ENCODE data around the gene TASL.
"Not testable (repeated sequence)": the region's sequence is repeated elsewhere in the genome, so short reads cannot be mapped to it uniquely, and the experiment has no call there.

Gene TASL

GRCh38 chrX:30580641-30581040, 3.1 kb upstream of the TASL start:
- DNase-seq (ENCODE audit: low read depth in 3 of 3, low spot score in 1 of 3), result no peak

GRCh38 chrX:30576881-30577280, 685 bp downstream of the TASL start:
- no peak for DNase-seq (ENCODE audit: low read depth in 3 of 3, low spot score in 1 of 3)

GRCh38 chrX:30573125-30573524, 4.4 kb downstream of the TASL start:
- DNase-seq (ENCODE audit: low read depth in 3 of 3, low spot score in 1 of 3), result no peak

GRCh38 chrX:30572678-30573077, 4.9 kb downstream of the TASL start:
- DNase-seq (ENCODE audit: low read depth in 3 of 3, low spot score in 1 of 3), result no peak

GRCh38 chrX:30572004-30572403, 5.6 kb downstream of the TASL start:
- no peak for DNase-seq (ENCODE audit: low read depth in 3 of 3, low spot score in 1 of 3)

GRCh38 chrX:30570505-30570904, 7.1 kb downstream of the TASL start:
- DNase-seq (ENCODE audit: low read depth in 3 of 3, low spot score in 1 of 3), result no peak

GRCh38 chrX:30568136-30568535, 9.4 kb downstream of the TASL start:
- DNase-seq (ENCODE audit: low read depth in 3 of 3, low spot score in 1 of 3), result no peak

- not testable (repeated sequence) for DNase-seq (ENCODE audit: low read depth in 3 of 3, low spot score in 1 of 3)
Observed at GRCh38 chrX:30563070-30563469, 14.5 kb downstream of the TASL start.

GRCh38 chrX:30561191-30561590, 16.4 kb downstream of the TASL start:
- DNase-seq (ENCODE audit: low read depth in 3 of 3, low spot score in 1 of 3), result no peak

- DNase-seq (ENCODE audit: low read depth in 3 of 3, low spot score in 1 of 3), result no peak
Observed at GRCh38 chrX:30538271-30538670, 39.3 kb downstream of the TASL start.

- no peak for DNase-seq (ENCODE audit: low read depth in 3 of 3, low spot score in 1 of 3)
Observed at GRCh38 chrX:30533835-30534234, 43.7 kb downstream of the TASL start.

GRCh38 chrX:30533266-30533665, 44.3 kb downstream of the TASL start:
- DNase-seq (ENCODE audit: low read depth in 3 of 3, low spot score in 1 of 3), result no peak

GRCh38 chrX:30530606-30531005, 47.0 kb downstream of the TASL start:
- DNase-seq (ENCODE audit: low read depth in 3 of 3, low spot score in 1 of 3), result no peak

- DNase-seq (ENCODE audit: low read depth in 3 of 3, low spot score in 1 of 3), result no peak
Observed at GRCh38 chrX:30525732-30526131, 51.8 kb downstream of the TASL start.

GRCh38 chrX:30521440-30522182, 56.0 kb downstream of the TASL start:
- DNase-seq (ENCODE audit: low read depth in 3 of 3, low spot score in 1 of 3), result no peak

GRCh38 chrX:30513284-30513683, 64.3 kb downstream of the TASL start:
- DNase-seq (ENCODE audit: low read depth in 3 of 3, low spot score in 1 of 3), result no peak
